Measurements from ENCODE around the gene DYRK1A.

Gene DYRK1A

DNA sequence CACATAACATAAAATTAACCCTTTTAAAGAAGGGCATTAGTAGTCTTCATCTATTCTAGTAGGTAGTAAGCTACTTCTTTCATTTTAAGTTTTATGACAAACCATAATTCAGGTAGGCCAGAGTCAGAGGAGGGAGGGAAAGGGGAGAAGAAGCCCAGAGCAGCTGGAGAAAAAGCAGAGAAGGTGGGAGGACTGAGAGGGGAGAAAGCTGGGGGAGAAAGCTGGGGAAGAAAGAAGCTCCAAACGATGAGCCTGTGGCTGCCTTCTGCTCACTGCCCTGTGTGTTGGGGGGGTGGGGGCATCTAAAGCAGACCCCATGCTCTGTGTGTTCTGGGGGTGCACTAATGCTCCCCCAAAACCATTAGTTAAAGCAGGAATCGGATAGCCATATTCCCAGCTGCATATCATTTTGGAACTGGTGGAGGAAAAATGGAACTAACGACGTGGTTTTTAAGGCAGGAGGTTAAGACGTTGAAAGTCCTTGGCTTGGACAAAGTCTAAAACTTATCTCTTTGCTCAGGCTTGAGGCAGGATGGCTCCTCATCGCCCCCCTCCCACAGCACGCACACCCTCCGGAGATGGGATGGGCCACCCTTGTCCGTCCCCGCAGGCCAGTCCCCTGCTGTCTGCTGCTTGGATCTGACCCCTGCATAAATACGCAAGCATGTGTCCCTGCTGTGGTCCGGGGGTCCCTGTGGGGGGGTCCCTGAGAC, 184.2 kb downstream of the DYRK1A start:
- no peak for DNase-seq (ENCODE audit: low spot score)

DNA sequence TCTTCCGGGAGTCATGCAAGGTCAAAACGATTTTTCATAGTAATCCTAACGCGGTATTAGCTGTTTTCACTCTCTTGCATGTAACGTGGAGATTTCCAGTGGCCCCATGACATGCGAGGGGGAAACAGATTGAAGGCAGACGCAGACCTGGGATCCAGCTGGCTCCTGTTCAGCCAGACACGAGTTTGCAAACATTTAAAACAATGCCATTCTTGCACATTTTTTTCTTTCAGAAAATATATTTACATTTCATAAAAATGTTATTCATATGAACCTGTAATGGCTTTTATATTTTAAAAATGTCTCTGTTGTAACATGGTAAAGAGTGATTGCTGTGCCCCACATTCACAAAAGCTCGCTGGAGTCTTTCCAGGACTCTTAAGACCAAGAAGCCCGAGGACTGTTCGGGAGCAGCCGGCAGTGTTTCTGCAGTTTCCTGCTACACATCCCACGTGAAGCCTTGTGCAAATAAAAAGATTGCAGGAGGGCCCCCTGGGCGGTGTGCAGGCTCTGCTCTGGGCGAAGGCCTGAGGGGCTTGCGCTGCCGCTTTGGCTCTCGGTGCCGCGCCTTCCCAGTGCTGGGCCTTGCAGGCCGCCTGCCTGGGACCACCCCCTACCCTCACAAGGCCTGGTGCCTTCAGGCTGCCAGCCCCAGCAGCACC, 184.9 kb downstream of the DYRK1A start:
- DNase-seq (ENCODE audit: low spot score) = no peak

DNA sequence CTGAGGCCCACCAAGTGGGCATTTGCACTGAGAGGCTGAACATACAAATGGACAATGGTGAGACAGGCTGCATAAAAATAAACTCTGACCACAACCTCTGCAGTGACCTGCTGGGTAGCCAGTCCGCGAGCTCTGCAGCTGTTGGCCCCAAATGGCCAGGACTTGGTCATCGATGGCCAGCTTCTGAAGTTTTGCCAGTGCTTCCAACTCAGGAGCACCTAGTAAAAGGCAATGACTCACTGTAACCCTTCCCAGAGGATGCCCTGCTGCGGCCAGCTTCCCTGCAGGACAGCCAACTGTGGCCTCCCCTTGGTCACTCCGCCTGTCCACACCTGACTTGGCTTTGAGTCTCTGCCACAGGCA, 185.4 kb downstream of the DYRK1A start:
- DNase-seq (ENCODE audit: low spot score) = no peak

DNA sequence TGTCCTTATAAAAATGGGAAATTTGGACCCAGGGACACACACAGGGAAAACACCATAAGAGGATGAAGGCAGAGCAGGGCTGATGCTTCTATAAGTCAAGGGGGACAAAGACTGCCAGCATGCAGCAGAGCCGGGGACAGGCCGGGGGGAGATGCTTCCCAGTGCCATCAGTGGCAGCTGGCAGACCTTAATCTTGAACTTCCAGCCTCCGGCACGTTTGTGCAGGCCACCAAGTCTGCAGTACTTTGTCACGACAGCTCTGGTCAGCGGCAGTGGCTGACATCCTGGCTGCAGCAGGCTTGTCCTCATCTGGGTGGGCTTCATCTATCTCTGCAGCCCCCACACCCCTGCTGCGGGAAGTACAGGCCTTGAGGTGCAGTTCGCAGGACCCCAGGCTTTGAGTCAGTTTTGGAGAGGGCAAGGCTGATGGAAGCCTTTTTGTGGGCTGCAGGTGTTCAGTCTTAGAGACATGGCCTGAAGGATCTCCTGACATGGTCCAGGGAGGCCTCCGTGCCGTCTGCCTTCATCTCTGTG, 186.0 kb downstream of the DYRK1A start:
- no peak for DNase-seq (ENCODE audit: low spot score)

DNA sequence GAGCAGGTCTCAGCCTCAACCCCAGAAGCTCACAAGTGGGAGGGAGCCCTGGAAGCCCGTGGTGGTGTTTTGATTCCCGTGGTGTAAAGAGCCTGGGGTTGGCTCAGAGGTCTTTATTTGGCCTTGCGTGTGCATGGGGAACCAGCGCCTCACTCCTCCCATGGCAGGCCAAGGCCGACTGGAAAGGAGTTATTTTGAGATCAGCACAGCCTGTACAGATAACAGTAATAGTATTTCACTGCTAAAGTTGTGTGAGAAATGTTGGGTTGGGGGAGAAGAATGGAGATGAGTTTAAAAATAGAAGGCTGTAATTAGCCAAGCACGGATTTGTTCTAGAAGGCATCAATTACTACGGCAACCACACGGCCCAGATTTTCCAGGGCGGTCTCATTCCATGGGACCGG, 186.5 kb downstream of the DYRK1A start:
- DNase-seq (ENCODE audit: low spot score) = no peak

GRCh38 chr21:37554661-37555379, 188.2 kb downstream of the DYRK1A start:
- no peak for DNase-seq (ENCODE audit: low spot score)

DNA sequence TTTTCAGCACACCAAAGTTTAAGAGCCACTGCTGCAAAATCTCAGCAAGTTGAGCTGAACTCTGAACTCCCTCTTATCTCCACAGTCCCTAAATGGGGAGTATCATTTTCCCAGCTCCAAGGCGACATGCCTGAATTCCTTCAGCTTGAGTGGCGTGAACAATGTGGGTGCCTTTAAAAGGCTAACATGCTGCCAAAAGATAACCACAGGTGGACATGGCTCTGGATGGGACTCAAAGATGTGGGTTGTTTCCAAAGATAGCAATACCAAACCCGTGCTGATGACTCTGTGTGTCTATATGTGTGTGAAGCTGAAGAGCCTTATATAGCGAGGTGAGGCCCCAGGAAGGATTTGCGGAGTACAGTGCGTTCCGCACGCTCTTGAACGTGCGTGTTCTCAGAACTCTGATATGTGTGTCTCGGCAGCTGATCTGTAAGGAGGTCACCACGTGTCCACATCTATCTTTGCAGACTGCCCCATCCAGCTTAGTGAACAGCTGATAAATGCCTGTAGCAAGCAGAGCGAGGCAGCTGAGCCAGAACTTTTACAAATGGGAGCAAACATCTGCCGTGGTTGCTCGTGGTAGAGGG, 189.2 kb downstream of the DYRK1A start:
- no peak for DNase-seq (ENCODE audit: low spot score)

DNA sequence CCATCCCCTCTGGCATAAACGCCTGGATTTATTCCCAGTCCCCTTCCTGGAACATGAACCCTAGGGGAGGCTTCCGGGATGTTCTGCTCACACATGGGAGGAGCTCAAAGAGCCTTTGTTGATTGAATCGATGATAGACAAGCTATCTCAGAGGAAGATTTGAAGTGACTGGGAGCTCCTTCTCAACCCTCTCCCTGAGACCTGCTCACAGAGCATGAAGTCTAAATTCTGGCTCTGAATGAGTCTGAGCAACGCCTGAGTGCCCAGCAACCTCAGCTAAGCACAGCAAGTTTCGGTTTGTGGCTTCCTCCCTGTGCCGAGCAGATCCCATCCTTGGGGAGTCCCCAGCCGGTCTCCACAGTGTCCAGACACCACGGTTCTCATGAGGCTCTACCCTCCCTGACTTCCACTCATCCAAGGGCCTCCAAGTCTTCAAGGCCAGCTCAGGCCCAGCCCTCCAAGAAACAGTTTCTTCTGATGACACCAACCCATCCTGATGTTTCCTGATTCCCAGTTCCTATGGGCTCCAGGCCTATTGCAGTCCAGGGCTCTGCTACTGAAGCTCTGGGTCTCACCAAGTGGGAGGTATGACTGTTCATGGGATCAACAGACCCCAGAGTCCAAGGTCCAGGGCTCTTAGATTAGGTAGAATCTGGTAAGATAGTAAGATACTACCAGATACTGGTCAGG, 190.8 kb downstream of the DYRK1A start:
- DNase-seq (ENCODE audit: low spot score) = no peak

- no peak for DNase-seq (ENCODE audit: low spot score)
Measured at GRCh38 chr21:37558676-37559211, 192.2 kb downstream of the DYRK1A start.

- no peak for DNase-seq (ENCODE audit: low spot score)
Measured at GRCh38 chr21:37560385-37560784, 193.8 kb downstream of the DYRK1A start.

DNA sequence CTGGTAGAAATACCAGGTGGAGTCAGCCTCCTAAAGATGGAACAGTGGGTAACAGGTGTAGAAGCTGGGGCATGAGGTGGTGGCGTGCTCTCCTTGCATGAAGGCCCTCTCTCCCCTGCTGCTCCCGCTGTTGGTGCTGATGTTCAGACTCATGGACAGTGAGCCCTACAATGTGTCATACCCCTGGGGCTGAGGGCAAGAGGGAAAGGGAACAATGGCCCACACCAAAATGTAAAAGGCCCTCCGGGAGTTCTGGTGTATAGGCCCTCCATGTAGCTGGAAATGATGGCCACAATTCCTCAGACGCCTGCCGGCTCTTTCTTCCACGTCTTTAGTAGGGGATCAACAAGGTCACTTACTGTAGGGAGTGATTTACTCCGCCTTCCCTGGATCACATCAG, 194.9 kb downstream of the DYRK1A start:
- no peak for DNase-seq (ENCODE audit: low spot score)

- DNase-seq (ENCODE audit: low spot score) = no peak
Measured at GRCh38 chr21:37561941-37562919, 195.7 kb downstream of the DYRK1A start.

GRCh38 chr21:37562920-37563640, 196.5 kb downstream of the DYRK1A start:
- DNase-seq (ENCODE audit: low spot score) = no peak

GRCh38 chr21:37563641-37564340, 197.2 kb downstream of the DYRK1A start:
- DNase-seq (ENCODE audit: low spot score) = peak; percentile 93

DNA sequence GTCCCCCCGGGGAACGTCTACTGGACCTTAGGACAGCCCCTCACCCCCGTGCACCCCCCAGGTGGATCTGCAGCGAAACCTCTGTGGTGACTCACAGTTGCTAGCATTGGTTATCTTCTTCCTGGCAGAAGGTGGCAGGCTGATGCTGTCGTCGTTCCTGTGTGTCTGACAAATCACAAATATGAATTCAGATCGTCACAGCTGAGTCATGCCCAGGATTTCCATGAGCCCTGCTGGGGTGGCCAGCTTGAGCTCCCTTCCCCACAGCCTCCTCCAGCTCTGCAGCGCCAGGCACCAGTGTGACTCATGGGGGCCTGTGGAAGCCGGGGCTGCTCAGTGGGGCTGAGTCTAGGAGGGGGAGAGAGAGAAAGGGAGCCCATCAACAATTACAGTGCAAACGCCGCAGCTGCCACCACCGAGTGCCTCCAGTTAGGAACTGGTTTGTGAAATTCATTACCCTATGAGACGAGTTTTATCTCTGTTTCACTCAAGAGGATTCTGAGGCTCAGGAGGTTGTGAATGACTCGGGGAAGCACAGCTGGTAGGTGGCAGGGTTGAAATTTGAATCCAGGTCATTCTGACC, 197.9 kb downstream of the DYRK1A start:
- DNase-seq (ENCODE audit: low spot score) = peak; percentile 64

- no peak for DNase-seq (ENCODE audit: low spot score)
Measured at GRCh38 chr21:37564924-37565529, 198.5 kb downstream of the DYRK1A start.

- peak; percentile 56 for DNase-seq (ENCODE audit: low spot score)
Measured at GRCh38 chr21:37565530-37566223, 199.1 kb downstream of the DYRK1A start.

Data from globus pallidus (tissue), 1 donor.